Measurements from ENCODE around the gene NR6A1.

NR6A1 gene

GRCh38 chr9:124498499-124499146, 272.5 kb downstream of the NR6A1 start:
- no peak for DNase-seq

- no peak for DNase-seq
These were observed 273.1 kb downstream of the NR6A1 start for GRCh38 chr9:124498040-124498439.

GRCh38 chr9:124497441-124497840, 273.7 kb downstream of the NR6A1 start:
- no peak for DNase-seq

- no peak for DNase-seq
These were observed 274.6 kb downstream of the NR6A1 start for GRCh38 chr9:124496463-124496862.

GRCh38 chr9:124496075-124496449, 275.0 kb downstream of the NR6A1 start:
- no peak for DNase-seq

GRCh38 chr9:124495126-124496074, 275.7 kb downstream of the NR6A1 start:
- no peak for DNase-seq

GRCh38 chr9:124493794-124494479, 277.2 kb downstream of the NR6A1 start:
- DNase-seq = no peak

GRCh38 chr9:124493218-124493617, 277.9 kb downstream of the NR6A1 start:
- no peak for DNase-seq

- DNase-seq = no peak
These were observed 278.3 kb downstream of the NR6A1 start for GRCh38 chr9:124492818-124493217.

GRCh38 chr9:124491049-124491975, 279.8 kb downstream of the NR6A1 start:
- no peak for DNase-seq

GRCh38 chr9:124490004-124490403, 281.1 kb downstream of the NR6A1 start:
- no peak for DNase-seq

- DNase-seq = no peak
These were observed 281.9 kb downstream of the NR6A1 start for GRCh38 chr9:124489222-124489621.

GRCh38 chr9:124488641-124489210, 282.4 kb downstream of the NR6A1 start:
- DNase-seq = no peak

GRCh38 chr9:124487260-124488182, 283.6 kb downstream of the NR6A1 start:
- no peak for DNase-seq

- DNase-seq = no peak
These were observed 284.3 kb downstream of the NR6A1 start for GRCh38 chr9:124486778-124487259.

GRCh38 chr9:124485936-124486335, 285.2 kb downstream of the NR6A1 start:
- no peak for DNase-seq

GRCh38 chr9:124485201-124485600, 285.9 kb downstream of the NR6A1 start:
- DNase-seq = no peak

- DNase-seq = no peak
These were observed 287.6 kb downstream of the NR6A1 start for GRCh38 chr9:124483481-124483880.

- DNase-seq = no peak
These were observed 288.6 kb downstream of the NR6A1 start for GRCh38 chr9:124482431-124483031.

- DNase-seq = no peak
These were observed 290.0 kb downstream of the NR6A1 start for GRCh38 chr9:124481115-124481514.

Measured in GDM1 (cell line).